Fibroblast of skin of left biceps (primary cell): ENCODE results near the gene MUC12.
"Not testable (repeated sequence)": the region's sequence is repeated elsewhere in the genome, so short reads cannot be mapped to it uniquely, and the experiment has no call there.

ENCODE experiments used
- DNase-seq, 2 experiments: peaks; one replicate each; pipeline ENCODE4 v3.0.0-alpha.2; 2013; ENCODE audit warnings: low read depth in 2 of 2

Gene MUC12

DNA sequence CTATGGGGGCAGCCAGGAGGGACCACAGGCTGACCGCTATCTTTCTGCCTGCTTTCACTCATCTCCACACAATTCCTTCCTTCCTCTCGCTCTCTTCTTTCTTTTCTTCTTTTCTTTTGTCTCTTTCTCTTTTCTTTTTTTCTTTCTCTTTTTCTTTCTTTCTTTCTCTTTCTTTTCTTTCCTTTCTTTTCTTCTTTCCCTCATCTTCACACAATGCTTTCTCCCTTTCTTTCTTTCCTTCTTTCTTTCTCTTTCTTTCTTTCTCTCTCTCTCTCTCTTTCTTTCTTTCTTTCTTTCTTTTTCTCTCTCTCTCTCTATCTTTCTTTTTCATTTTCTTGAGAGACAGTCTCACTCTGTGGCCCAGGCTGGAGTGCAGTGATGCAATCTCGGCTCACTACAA lies 6.8 kb upstream of the MUC12 start:
- no peak for DNase-seq

- DNase-seq: no peak
These were observed 6.0 kb upstream of the MUC12 start for GRCh38 chr7:100963386-100963785.

- DNase-seq: no peak
These were observed 5.5 kb upstream of the MUC12 start for GRCh38 chr7:100963874-100964273.

- no peak for DNase-seq
These were observed 4.7 kb upstream of the MUC12 start for GRCh38 chr7:100964630-100965029.

GRCh38 chr7:100965045-100965722 lies 4.2 kb upstream of the MUC12 start:
- DNase-seq: no peak

GRCh38 chr7:100965723-100966541 lies 3.4 kb upstream of the MUC12 start:
- no peak for DNase-seq

GRCh38 chr7:100966542-100967291 lies 2.6 kb upstream of the MUC12 start:
- no peak for DNase-seq

DNA sequence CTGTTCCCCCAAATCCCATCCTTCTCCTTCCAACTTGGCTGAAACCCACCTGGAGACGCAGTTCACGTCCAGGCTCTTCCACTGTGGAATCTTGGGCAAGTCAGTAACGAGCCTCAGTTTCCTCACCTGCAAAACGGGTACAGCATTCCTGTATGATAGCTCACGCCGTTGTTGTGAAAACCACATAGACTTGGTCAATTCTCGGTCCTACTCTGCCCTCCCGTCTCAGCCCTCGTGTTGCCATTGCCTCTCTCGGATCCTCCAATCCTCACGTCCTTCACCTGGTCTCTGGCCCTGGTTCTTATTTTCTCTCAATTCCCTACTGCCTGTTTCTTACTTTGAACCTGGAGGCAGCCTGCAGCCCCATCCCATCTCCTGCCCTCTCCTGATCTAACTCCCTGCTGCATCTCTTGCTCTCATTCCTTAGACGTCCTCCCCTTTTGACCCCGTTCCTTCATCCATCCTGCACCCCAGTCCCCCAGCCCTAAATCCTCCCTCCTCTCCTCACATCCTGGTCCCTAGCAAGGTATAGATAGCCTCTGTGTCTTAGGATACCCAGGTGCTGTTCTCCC lies 2.0 kb upstream of the MUC12 start:
- DNase-seq: no peak

- DNase-seq: no peak
These were observed 1.3 kb upstream of the MUC12 start for GRCh38 chr7:100968031-100968430.

DNA sequence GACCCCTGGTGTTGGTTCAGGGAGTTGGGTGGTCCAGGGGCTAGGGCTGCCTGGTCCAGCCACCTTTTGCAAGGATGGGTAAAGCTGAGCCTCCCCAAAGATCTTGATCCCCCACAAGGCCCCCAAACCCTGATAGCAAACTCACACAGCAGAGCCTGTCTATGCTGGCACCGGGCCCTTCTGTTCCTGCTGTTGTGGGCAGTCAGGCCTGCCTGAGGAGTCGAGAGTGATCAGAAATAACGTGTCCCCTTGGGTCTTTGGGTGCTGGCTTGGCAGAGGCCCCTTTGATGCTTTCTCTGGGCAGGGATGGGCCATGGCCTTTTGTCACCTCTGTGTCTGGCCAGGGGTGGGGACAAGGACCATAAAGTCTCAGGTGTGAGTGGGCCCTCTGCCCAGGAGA lies 715 bp upstream of the MUC12 start:
- no peak for DNase-seq

DNA sequence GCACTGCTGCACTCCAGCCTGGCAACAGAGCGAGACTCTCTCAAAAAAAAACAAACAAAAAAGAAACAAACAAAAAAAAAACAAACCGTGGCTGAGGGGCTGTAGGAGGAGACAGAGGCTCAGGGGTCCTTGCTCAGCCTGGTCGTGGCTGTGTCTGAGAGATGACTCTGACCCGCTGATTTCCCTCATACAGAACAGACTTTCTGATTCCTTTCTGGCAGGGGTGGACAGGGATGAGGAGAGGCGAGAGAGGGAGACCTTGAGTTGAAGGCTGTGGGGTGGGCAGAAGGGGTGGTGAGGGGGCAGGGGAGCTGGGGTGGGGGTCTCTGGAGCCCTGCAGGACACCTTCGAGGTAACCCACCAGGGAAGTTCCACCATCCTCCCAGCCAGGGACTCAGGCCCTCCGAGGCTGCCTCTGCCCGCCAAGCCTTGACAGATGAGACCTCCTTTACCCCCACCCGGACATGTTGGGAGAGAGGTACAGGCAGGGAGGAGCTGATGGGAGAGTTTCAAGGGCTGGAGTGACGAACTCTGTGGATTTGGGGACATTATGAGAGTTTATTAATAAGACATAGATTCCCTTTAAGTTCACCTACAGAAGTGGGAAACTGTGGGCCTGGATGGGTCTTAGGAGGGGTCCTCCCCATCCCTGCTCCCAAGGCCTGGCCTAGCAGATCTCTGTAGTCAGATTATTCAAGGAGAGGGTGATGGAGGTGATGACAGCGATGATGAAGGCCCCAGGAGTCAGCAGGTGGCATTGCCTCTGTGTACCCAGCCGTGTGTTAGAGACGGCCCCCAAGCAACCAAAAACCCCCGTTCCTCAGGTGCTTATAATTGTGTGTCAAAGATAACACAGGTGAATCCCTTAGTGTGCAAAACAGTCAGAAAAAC lies 2.0 kb downstream of the MUC12 start:
- DNase-seq: no peak

GRCh38 chr7:100972002-100972347 lies 2.6 kb downstream of the MUC12 start:
- DNase-seq: no peak

DNA sequence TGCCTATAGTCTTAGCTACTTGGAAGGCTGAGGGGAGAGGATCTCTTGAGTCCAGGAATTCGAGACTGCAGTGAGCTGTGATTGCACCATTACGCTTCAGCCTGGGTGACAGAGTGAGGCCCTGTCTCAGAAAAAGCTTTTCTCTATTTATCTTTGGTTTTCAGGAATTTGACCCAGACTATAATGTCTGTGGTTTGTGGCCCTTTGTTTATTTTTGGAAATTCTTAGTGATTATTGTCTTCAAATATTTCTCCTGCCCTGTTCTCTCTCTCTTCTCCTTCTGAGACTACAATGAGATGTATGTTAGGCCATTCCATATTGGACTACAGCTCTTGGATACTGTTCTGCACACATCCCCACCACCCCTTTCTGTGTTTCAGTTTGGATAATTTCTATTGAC lies 4.7 kb downstream of the MUC12 start:
- DNase-seq: no peak

DNA sequence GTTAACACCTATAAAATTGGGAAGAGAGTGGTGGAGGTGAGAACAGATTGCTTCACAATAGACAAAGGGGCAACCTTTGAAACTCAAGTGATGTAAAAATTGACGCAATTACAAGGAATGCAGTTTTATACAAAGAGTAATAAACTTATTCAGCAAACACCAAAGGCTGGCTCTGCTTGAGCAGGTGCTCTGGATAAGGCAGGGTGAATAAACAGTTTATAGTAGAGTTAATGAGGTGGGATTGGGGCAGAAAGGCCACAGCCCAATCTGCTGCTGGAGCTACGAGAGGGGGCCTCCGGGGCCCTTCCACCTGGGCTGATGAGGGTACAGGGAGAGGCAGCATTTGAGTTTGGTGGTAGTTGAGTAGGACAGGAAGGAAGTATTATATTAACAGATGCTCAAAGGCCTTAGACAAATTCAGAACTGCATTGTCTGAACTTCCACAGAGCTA lies 6.0 kb downstream of the MUC12 start:
- no peak for DNase-seq

GRCh38 chr7:100978300-100978699 lies 8.9 kb downstream of the MUC12 start:
- DNase-seq: no peak

GRCh38 chr7:100983451-100984187 lies 14.3 kb downstream of the MUC12 start:
- no peak for DNase-seq

DNA sequence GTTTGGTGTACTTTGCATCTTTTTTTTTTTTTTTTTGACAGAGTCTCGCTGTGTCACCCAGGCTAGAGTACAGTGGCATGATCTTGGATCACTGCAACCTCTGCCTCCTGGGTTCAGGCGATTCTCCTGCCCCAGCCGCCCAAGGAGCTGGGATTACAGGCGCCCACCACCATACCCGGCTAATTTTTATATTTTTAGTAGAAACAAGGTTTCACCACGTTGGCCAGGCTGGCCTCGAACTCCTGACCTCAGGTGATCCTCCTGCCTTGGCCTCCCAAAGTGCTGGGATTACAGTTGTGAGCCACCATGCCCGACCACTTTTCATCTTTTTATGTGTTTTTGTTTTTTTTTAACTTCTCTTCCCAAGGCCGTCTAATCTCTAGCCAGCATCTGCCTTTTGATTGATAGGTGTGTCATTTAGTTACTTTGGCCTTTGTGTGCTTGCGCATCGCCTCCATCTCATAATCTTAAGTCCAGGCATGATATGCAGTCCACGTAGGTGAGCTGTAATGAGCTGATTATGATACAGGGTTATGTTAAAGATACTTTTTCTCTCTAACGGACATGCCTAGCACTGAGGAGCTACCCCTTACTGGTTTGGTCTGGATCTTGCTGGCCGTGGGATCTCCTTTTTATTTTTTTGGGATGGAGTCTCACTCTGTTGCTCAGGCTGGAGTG lies 15.0 kb downstream of the MUC12 start:
- DNase-seq: not testable (repeated sequence)

DNA sequence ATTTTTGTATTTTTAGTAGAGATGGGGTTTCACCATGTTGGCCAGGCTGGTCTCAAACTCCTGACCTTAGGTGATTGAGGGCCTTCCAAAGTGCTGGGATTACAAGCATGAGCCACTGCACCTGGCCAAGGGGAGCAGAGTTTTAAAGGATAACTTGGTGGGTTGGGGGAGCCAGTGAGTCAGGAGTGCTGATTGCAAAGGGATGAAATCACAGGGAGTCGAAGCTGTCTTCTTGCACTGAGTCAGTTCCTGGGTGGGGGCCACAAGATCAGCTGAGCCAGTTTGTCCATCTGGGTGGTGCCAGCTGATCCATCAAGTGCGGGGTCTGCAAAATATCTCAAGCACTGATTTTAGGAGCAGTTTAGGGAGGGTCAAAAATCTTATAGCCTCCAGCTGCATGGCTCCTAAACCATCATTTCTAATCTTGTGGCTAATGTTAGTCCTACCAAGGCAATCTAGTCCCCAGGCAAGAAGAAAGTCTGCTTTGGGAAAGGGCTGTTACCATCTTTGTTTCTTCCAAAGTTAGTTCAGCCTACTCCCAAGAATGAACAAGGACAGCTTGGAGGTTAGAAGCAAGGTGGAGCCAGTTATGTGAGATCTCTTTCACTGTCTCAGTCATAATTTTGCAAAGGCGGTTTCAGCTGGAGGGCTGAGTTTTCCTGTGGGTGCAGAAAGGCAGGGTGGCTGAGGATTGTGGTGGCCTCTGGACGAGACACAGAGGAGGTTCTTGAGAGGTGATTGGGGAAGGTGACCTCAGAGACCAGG lies 15.8 kb downstream of the MUC12 start:
- not testable (repeated sequence) for DNase-seq

DNA sequence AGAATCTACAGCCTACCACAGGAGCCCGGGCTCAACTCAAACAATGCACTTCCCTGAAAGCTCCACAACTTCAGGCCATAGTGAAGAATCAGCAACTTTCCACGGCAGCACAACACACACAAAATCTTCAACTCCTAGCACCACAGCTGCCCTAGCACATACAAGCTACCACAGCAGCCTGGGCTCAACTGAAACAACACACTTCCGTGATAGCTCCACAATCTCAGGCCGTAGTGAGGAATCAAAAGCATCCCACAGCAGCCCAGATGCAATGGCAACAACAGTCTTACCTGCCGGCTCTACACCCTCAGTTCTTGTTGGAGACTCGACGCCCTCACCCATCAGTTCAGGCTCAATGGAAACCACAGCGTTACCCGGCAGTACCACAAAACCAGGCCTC lies 22.3 kb downstream of the MUC12 start:
- no peak for DNase-seq
